GM19025 (cell line): ENCODE results near the gene KAZN.

Source experiments
- ATAC-seq: cut with Tn5 transposase; IDR thresholded peaks from one replicate; pipeline ENCODE4 v1.9.1; 2021; ENCODE audit warnings: mild to moderate bottlenecking, low read depth, moderate library complexity; ENCODE audit not compliant: unreplicated experiment

KAZN gene

GRCh38 chr1:14667651-14667984 lies 69.1 kb downstream of the KAZN start:
- ATAC-seq: no peak

- ATAC-seq: no peak
These were observed 70.1 kb downstream of the KAZN start for GRCh38 chr1:14668538-14668937.

- no peak for ATAC-seq
These were observed 73.5 kb downstream of the KAZN start for GRCh38 chr1:14672005-14672404.

GRCh38 chr1:14674030-14674429 lies 75.5 kb downstream of the KAZN start:
- ATAC-seq: no peak

- no peak for ATAC-seq
These were observed 77.9 kb downstream of the KAZN start for GRCh38 chr1:14676400-14676799.

- no peak for ATAC-seq
These were observed 78.9 kb downstream of the KAZN start for GRCh38 chr1:14677292-14677971.

GRCh38 chr1:14678011-14678638 lies 79.6 kb downstream of the KAZN start:
- ATAC-seq: no peak

- ATAC-seq: no peak
These were observed 80.7 kb downstream of the KAZN start for GRCh38 chr1:14679027-14679688.

- no peak for ATAC-seq
These were observed 82.7 kb downstream of the KAZN start for GRCh38 chr1:14681182-14681581.

- ATAC-seq: no peak
These were observed 84.6 kb downstream of the KAZN start for GRCh38 chr1:14682941-14683621.

- no peak for ATAC-seq
These were observed 86.6 kb downstream of the KAZN start for GRCh38 chr1:14685078-14685477.

- ATAC-seq: no peak
These were observed 88.2 kb downstream of the KAZN start for GRCh38 chr1:14686701-14687100.

- no peak for ATAC-seq
These were observed 88.7 kb downstream of the KAZN start for GRCh38 chr1:14687147-14687546.

GRCh38 chr1:14689996-14690615 lies 91.6 kb downstream of the KAZN start:
- ATAC-seq: no peak

- no peak for ATAC-seq
These were observed 95.5 kb downstream of the KAZN start for GRCh38 chr1:14693949-14694348.

GRCh38 chr1:14694589-14694988 lies 96.1 kb downstream of the KAZN start:
- no peak for ATAC-seq

GRCh38 chr1:14696761-14697160 lies 98.3 kb downstream of the KAZN start:
- ATAC-seq: no peak

GRCh38 chr1:14697353-14697752 lies 98.9 kb downstream of the KAZN start:
- no peak for ATAC-seq

- no peak for ATAC-seq
These were observed 99.8 kb downstream of the KAZN start for GRCh38 chr1:14698314-14698713.

- ATAC-seq: no peak
These were observed 101.1 kb downstream of the KAZN start for GRCh38 chr1:14699620-14700019.

- ATAC-seq: no peak
These were observed 106.4 kb downstream of the KAZN start for GRCh38 chr1:14704846-14705245.
